Heart right ventricle (tissue), 16 donors: ENCODE results near the gene COASY. TPM values are rescaled to one million over a fixed set of nuclear protein-coding genes. Genes with fewer than 3 reads are reported as not detected.

ENCODE experiments used
- ATAC-seq, 8 donors: fragments of 200-7000 bp; cut with Tn5 transposase; one replicate each; pipeline ENCODE4 v1.9.1; 2020; ENCODE audit warnings: mild to moderate bottlenecking in 8 of 8, moderate library complexity in 8 of 8, moderate number of reproducible peaks in 1 of 8
- DNase-seq, 2 donors: peaks; one replicate each; pipeline ENCODE4 v3.0.0-alpha.2; 2020
- H3K27ac ChIP-seq, 10 donors: fragments of 200-600 bp; sonication (generic) in 2 of 10; one replicate each; pipeline versions ENCODE4 v1.5.0 to v1.8.0; 2020 to 2022; ENCODE audit warnings: mild to moderate bottlenecking in 3 of 10
- H3K27me3 ChIP-seq, 7 donors: fragments of 200-600 bp; one replicate each; pipeline ENCODE4 v1.8.0; 2021 to 2022; ENCODE audit warnings: mild to moderate bottlenecking in 2 of 7
- H3K36me3 ChIP-seq, 9 donors: fragments of 200-600 bp; sonication (generic) in 1 of 9; one replicate each; pipeline versions ENCODE4 v1.5.0 to v1.8.0; 2020 to 2022; ENCODE audit warnings: mild to moderate bottlenecking in 2 of 9
- H3K4me1 ChIP-seq, 9 donors: fragments of 200-600 bp; sonication (generic) in 1 of 9; one replicate each; pipeline versions ENCODE4 v1.5.0 to v1.8.0; 2020 to 2022; ENCODE audit warnings: mild to moderate bottlenecking in 4 of 9
- H3K4me3 ChIP-seq, 10 donors: fragments of 200-600 bp; sonication (generic) in 2 of 10; one replicate each; pipeline versions ENCODE4 v1.5.0 to v1.8.0; 2020 to 2022; ENCODE audit warnings: mild to moderate bottlenecking in 7 of 10, moderate library complexity in 2 of 10
- H3K9me3 ChIP-seq, 11 donors: fragments of 200-600 bp in 10 of 11; sonication (generic) in 2 of 11; one replicate each; pipeline versions ENCODE4 v1.5.0 to v1.8.0; 2013 to 2022; ENCODE audit warnings: mild to moderate bottlenecking in 2 of 11, control low read depth in 1 of 11, moderate library complexity in 1 of 11
- WGBS, 2 donors: extraction: QIAGEN DNeasy Blood & Tissue Kit; methylation state at CpG; one replicate each; pipeline ENCODE4 v1.1.7; 2013; ENCODE audit warnings: inconsistent platforms in 1 of 2; 5-methylcytosine and 5-hydroxymethylcytosine counted together
- intact Hi-C, 10 donors: fragments of 100-400 bp; cut with DNase I; formaldehyde crosslinking; loops; one replicate each; pipeline versions ENCODE4 v1.11.1 to v1.14.2; 2022
- polyA plus RNA-seq, 2 donors: library from polyadenylated mRNA; stranded (reverse); fragments of 200-250 nt; gene quantifications; one replicate each; pipeline ENCODE4 v1.2.3, GENCODE V29; 2013
- total RNA-seq, 10 donors: library from RNA; stranded (reverse); fragmentation: NEBNext Ultra II Directional in 3 of 10; extraction: Animal tissue kit (Norgen Biotek cat#: 25700) in 3 of 10; gene quantifications; one replicate each; pipeline versions ENCODE4 v1.2.1 to v1.2.4, GENCODE V29; 2021 to 2023
- TF ChIP-seq, protein P1 (sequence below), 9 donors: fragments of 200-600 bp; sonication (generic) in 2 of 9; IDR thresholded peaks; one replicate each; pipeline versions ENCODE4 v1.5.0 to v1.8.0; 2021 to 2022; ENCODE audit warnings: antibody characterized with exemption in 9 of 9, mild to moderate bottlenecking in 5 of 9, moderate library complexity in 1 of 9
- donor health status: Arrhythmogenic right ventricular cardiomyopathy.
- donor health status: ischemic (EF 13 %, LVEDD 7.1; RV severe dilation, severe dysfunction).
- donor health status: healthy with polysubstance abuse.
- donor health status: DM: no; HTN: yes; CAD: no.
- donor health status: DM: no; HTN: no; CAD: no.
- donor health status: ischemic (EF 25% LVEDD 6.9; RV normal size, moderate dysfunction).
- donor health status: ischemic (EF 25% LVEDD 5.7; RV mildly dilated, moderate dysfunction).
- donor health status: healthy.
- donor health status: DM: yes; HTN: yes; CAD: no.
- donor health status: Ischemic cardiomyopathy.
- donor health status: ischemic (EF 35%, LVEDD 5.7; RV mildly dilated, moderate dysfunction).
- donor health status: nonischemic (EF 11% LVEDD 7.7; RV severe dilation, severe dysfunction).
- donor health status: DM: yes; HTN: yes; CAD: no.
- donor health status: PGD.
- donor health status: ischemic (EF 29% LVEDD 5.4; RV normal size, mild dysfunction).
- donor health status: nonischemic (EF 23%, LVEDD 6.1; RV moderate dilation, normal function).

The COASY gene
- total and polyA plus RNA-seq, 12 donors = 29.7 to 56.9 (median 34.5) TPM

DNA sequence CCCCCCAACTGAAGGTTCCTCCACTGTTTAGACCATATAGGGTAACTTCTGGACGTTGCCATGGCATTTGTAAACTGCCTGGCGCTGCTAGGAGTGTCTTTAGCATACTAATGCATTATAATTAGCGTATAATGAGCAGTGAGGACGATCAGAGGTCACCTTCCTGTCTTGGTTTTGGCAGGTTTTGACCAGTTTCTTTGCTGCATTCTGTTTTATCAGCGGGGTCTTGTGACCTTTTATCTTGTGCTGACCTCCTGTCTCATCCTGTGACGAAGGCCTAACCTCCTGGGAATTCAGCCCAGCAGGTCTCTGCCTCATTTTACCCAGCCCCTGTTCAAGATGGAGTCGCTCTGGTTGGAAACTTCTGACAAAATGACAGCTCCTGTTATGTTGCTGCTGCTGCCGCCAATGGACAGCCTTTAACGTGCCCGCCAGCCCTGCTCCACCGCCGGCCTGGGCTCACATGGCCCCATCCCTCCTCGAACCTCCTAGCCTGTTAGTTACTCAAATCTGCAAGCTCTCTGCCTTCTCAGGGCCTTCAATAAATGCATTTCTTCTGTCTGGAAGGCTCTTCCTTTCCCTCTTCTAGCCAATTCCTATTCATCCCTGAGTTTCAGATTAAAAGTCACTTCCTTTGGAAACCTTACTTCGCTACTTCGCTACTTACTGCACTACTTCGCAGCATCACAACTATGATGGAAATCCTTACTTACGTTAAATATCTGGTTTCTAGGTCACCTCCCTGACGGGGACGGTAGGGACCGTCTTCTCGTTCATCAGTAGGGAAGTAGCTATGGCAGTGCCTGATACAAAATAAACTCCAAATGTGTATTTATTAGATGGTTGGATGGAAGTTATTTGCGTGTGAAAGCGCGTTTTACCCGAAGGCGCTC, 26.5 kb upstream of the COASY start:
- peak overlapping the region in 9 of 10 donors; percentile 48 to 88 (median 72) for H3K4me3 ChIP-seq

DNA sequence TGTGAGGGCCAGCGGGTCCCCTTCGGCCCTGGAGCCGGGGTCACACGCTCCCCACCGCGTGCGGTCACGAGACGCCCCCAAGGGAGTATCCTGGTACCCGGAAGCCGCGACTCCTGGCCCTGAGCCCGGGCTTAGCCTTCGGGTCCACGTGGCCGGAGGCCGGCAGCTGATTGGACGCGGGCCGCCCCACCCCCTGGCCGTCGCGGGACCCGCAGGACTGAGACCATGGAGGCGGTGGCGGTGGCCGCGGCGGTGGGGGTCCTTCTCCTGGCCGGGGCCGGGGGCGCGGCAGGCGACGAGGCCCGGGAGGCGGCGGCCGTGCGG, 25.9 kb upstream of the COASY start, which contains the start of gene NAGLU:
NAGLU (plus strand) TSS at position 194 of the 324 bp plus-strand sequence; CDS start at position 226, 32 bp downstream.
- Histone ChIP-seq H3K4me3 (peak within 1 kb of the TSS; percentile 30 to 88 (median 72)), H3K27me3 (no peaks in the 10 kb centered on the region), H3K9me3 (no peaks in the 10 kb centered on the region), H3K36me3 (peaks cover 0 to 29% (median under 1%) of the 10 kb centered on the region in 9 donors), H3K4me1 (peaks cover 3 to 38% (median 25%) of the 10 kb centered on the region in 9 donors), H3K27ac (peak within 1 kb of the TSS; percentile 79 to 98 (median 86))
- TF ChIP-seq, protein P1, sequence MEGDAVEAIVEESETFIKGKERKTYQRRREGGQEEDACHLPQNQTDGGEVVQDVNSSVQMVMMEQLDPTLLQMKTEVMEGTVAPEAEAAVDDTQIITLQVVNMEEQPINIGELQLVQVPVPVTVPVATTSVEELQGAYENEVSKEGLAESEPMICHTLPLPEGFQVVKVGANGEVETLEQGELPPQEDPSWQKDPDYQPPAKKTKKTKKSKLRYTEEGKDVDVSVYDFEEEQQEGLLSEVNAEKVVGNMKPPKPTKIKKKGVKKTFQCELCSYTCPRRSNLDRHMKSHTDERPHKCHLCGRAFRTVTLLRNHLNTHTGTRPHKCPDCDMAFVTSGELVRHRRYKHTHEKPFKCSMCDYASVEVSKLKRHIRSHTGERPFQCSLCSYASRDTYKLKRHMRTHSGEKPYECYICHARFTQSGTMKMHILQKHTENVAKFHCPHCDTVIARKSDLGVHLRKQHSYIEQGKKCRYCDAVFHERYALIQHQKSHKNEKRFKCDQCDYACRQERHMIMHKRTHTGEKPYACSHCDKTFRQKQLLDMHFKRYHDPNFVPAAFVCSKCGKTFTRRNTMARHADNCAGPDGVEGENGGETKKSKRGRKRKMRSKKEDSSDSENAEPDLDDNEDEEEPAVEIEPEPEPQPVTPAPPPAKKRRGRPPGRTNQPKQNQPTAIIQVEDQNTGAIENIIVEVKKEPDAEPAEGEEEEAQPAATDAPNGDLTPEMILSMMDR (IDR thresholded peaks at IDR 0.05) = no peak
- intact Hi-C loops = loop anchor here in 1 of 10 donors (1.0 kb wide), 1 partner anchor 143 kb away; no protein-coding TSS in a partner anchor
- WGBS, 2 donors = 0 to 1% methylated on average over 29 to 40 of the region's 40 CpGs
- peak; percentile 96 to 99 for DNase-seq
- ATAC-seq = peak; percentile 87 to 94 (median 92)

More for the DNA sequence above, 26.5 kb upstream of the COASY start:
- peaks cover 3 to 42% (median 25%) of the 10 kb centered on the region in 9 donors for H3K4me1 ChIP-seq
- H3K27ac ChIP-seq = peak overlapping the region; percentile 79 to 98 (median 86)
- WGBS, 2 donors = 36% methylated on average over 26 of the region's 26 CpGs
- no peaks in the 10 kb centered on the region for H3K27me3 ChIP-seq
- DNase-seq (no peak), ATAC-seq (peak in 3 of 8 donors; percentile 1 to 4 (median 1))
- H3K9me3 ChIP-seq = no peaks in the 10 kb centered on the region
- intact Hi-C loops = loop anchor here in 1 of 10 donors (1.0 kb wide), 1 partner anchor 144 kb away; no protein-coding TSS in a partner anchor
- TF ChIP-seq, protein P1 (IDR thresholded peaks at IDR 0.05) = no peak
- peaks cover 0 to 23% (median 0%) of the 10 kb centered on the region in 9 donors for H3K36me3 ChIP-seq

DNA sequence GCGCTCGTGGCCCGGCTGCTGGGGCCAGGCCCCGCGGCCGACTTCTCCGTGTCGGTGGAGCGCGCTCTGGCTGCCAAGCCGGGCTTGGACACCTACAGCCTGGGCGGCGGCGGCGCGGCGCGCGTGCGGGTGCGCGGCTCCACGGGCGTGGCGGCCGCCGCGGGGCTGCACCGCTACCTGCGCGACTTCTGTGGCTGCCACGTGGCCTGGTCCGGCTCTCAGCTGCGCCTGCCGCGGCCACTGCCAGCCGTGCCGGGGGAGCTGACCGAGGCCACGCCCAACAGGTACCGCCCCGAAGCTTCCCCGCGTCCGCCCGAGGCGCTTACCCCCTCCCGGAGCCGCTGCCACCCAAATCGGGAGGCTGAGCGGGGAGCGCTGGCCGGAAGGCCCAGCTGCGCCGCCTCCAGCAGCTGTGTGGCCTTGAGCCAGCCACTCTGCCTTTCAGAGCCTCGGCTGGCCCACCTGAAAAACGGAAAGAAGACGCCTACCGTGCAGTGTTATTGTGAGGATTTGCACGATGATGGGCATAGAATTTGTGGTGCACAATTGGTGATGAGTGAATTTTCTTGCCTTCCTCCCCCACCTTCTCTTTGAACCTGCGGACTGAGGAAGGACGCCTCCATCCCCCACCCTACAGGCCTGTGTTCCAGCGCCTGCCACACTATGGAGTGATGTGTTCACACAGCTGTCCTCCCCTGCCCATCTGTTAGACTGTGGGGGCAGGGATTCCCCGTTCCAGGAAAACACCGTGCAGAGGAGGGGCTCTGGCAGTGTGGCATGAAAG, 25.4 kb upstream of the COASY start:
- whole genome bisulfite sequencing, 2 donors = 1 to 2% methylated on average over 38 to 63 of the region's 65 CpGs
- Histone ChIP-seq H3K4me3 (peak overlapping the region; percentile 30 to 88 (median 72)), H3K4me1 (peaks cover 3 to 39% (median 24%) of the 10 kb centered on the region in 9 donors), H3K27ac (peak overlapping the region; percentile 73 to 98 (median 86)), H3K36me3 (peaks cover 0 to 35% (median 3%) of the 10 kb centered on the region in 9 donors), H3K27me3 (no peaks in the 10 kb centered on the region), H3K9me3 (no peaks in the 10 kb centered on the region)
- DNase-seq (peak; percentile 76 to 88), ATAC-seq (peak; percentile 52 to 72 (median 60))
- TF ChIP-seq, protein P1 (IDR thresholded peaks at IDR 0.05) = peak in 1 of 9 donors; percentile 29
- intact Hi-C loops = loop anchor here in 1 of 10 donors (1.0 kb wide), 1 partner anchor 143 kb away; no protein-coding TSS in a partner anchor
